Measurements from ENCODE around the gene DHX57.

- TF ChIP-seq, protein P1, sequence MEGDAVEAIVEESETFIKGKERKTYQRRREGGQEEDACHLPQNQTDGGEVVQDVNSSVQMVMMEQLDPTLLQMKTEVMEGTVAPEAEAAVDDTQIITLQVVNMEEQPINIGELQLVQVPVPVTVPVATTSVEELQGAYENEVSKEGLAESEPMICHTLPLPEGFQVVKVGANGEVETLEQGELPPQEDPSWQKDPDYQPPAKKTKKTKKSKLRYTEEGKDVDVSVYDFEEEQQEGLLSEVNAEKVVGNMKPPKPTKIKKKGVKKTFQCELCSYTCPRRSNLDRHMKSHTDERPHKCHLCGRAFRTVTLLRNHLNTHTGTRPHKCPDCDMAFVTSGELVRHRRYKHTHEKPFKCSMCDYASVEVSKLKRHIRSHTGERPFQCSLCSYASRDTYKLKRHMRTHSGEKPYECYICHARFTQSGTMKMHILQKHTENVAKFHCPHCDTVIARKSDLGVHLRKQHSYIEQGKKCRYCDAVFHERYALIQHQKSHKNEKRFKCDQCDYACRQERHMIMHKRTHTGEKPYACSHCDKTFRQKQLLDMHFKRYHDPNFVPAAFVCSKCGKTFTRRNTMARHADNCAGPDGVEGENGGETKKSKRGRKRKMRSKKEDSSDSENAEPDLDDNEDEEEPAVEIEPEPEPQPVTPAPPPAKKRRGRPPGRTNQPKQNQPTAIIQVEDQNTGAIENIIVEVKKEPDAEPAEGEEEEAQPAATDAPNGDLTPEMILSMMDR (IDR thresholded peaks at IDR 0.05; ENCODE audit: insufficient read depth, low read length, poor library complexity, severe bottlenecking), result no peak
- no peak for TF ChIP-seq EZH2phosphoT487 (conservative IDR thresholded peaks at IDR 0.05; ENCODE audit: low read length)
Observed at GRCh38 chr2:38911191-38911590, 35.5 kb upstream of the DHX57 start.
